Kidney (tissue), 14 donors: ENCODE data around the gene CELSR2. TPM values are rescaled to one million over a fixed set of nuclear protein-coding genes. Genes with fewer than 3 reads are reported as not detected.

Experiments
- DNase-seq, 5 donors: peaks; one replicate each; pipeline ENCODE4 v3.0.0-alpha.2; 2013 to 2020
- FAIRE-seq: peaks from 2 replicates; lab custom pipeline; 2012; peaks lifted over from hg19 to GRCh38; lab: Jason Lieb, UNC
- H3K27ac ChIP-seq, 2 donors: one replicate each; pipeline ENCODE4 v1.7.0; 2013; ENCODE audit warnings: low read depth in 2 of 2, low read length in 2 of 2, inconsistent platforms in 1 of 2
- H3K27me3 ChIP-seq: one replicate; pipeline ENCODE4 v1.7.1; 2013; ENCODE audit warnings: low read length, inconsistent platforms; ENCODE audit not compliant: control insufficient read depth, insufficient read depth
- H3K36me3 ChIP-seq, 3 donors: one replicate each; pipeline versions ENCODE4 v1.7.0 to v1.7.1; 2013; ENCODE audit warnings: low read length in 3 of 3, control low read depth in 1 of 3, inconsistent platforms in 1 of 3; ENCODE audit not compliant: insufficient read depth in 3 of 3, control insufficient read depth in 2 of 3
- H3K4me1 ChIP-seq, 3 donors: one replicate each; pipeline versions ENCODE4 v1.7.0 to v1.7.1; 2013; ENCODE audit warnings: low read length in 3 of 3, inconsistent platforms in 1 of 3, low read depth in 1 of 3; ENCODE audit not compliant: control insufficient read depth in 2 of 3, insufficient read depth in 2 of 3
- H3K4me3 ChIP-seq, 3 donors: one replicate each; pipeline versions ENCODE4 v1.7.0 to v1.8.1; 2013; ENCODE audit warnings: low read length in 3 of 3, control low read depth in 1 of 3, inconsistent platforms in 1 of 3
- H3K9ac ChIP-seq, 3 donors: one replicate each; pipeline versions ENCODE4 v1.7.0 to v1.7.1; 2013; ENCODE audit warnings: low read length in 3 of 3, control low read depth in 1 of 3, inconsistent platforms in 1 of 3
- H3K9me3 ChIP-seq, 3 donors: one replicate each; pipeline versions ENCODE4 v1.7.0 to v1.7.1; 2013; ENCODE audit warnings: low read length in 3 of 3, control low read depth in 1 of 3, inconsistent platforms in 1 of 3; ENCODE audit not compliant: control insufficient read depth in 2 of 3, insufficient read depth in 1 of 3
- intact Hi-C: fragments of 100-400 bp; cut with DNase I; formaldehyde crosslinking; loops from one replicate; pipeline ENCODE4 v1.11.1; 2022
- polyA plus RNA-seq: library from polyadenylated mRNA; stranded (reverse); fragments of 350-450 nt; fragmentation: Illumina TruSeq; extraction: RNeasy Lipid Tissue Mini Kit (QIAGEN cat#74804); gene quantifications from one replicate; pipeline ENCODE4 v1.2.3, GENCODE V29; 2014; ENCODE audit warnings: low read depth, low replicate concordance; ENCODE audit not compliant: insufficient read depth
- total RNA-seq: library from RNA; stranded (reverse); fragmentation: NEBNext Ultra II Directional; extraction: Animal tissue kit (Norgen Biotek cat#: 25700); gene quantifications from one replicate; pipeline ENCODE4 v1.2.1, GENCODE V29; 2021
- TF ChIP-seq, protein P1 (sequence below): IDR thresholded peaks from 3 replicates; pipeline ENCODE4 v1.5.1; 2012; ENCODE audit warnings: mild to moderate bottlenecking, moderate library complexity, borderline replicate concordance; ENCODE audit not compliant: insufficient read depth; ENCODE audit errors: extremely low read depth
- donor health status: control.
- donor health status: control.
- donor health status: control.
- donor health status: control.
- donor health status: control.
- donor health status: DM: yes; HTN: yes; CAD: no.
- donor health status: Normal renal cell carcinoma (clear cell type).

The CELSR2 gene
- total and polyA plus RNA-seq, 2 donors from 2014 or later = 10.6 to 65.6 TPM

DNA sequence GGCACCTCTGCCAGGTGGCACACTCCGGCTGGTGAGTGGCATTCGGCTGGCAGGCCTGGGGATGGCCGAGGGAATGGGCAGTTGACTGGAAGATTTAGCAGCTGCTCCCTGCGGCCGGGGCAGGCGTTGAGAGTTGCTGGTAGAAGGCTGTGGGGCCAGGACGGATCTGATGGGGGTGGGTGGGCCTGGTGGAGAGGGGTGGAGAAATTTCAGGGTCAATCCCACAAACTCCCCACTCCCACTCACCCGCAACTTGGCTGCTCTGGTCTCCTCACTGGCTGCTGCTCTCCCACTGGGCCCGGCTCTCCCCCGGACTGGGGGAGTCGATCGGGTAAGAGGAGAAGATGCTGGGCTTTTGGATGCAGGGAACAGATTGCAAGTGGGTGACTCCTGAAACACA lies 31.5 kb downstream of the CELSR2 start:
- TF ChIP-seq, protein P1, sequence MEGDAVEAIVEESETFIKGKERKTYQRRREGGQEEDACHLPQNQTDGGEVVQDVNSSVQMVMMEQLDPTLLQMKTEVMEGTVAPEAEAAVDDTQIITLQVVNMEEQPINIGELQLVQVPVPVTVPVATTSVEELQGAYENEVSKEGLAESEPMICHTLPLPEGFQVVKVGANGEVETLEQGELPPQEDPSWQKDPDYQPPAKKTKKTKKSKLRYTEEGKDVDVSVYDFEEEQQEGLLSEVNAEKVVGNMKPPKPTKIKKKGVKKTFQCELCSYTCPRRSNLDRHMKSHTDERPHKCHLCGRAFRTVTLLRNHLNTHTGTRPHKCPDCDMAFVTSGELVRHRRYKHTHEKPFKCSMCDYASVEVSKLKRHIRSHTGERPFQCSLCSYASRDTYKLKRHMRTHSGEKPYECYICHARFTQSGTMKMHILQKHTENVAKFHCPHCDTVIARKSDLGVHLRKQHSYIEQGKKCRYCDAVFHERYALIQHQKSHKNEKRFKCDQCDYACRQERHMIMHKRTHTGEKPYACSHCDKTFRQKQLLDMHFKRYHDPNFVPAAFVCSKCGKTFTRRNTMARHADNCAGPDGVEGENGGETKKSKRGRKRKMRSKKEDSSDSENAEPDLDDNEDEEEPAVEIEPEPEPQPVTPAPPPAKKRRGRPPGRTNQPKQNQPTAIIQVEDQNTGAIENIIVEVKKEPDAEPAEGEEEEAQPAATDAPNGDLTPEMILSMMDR = no peak
- no peak overlapping the region for H3K4me3 ChIP-seq
- H3K4me1 ChIP-seq = peaks cover 4 to 20% (median 15%) of the 10 kb centered on the region in 3 donors
- no peak overlapping the region for H3K27ac ChIP-seq
- DNase-seq = peak in 2 of 5 donors; percentile 29 to 50
- intact Hi-C loops = no loop called here
- H3K9me3 ChIP-seq = no peaks in the 10 kb centered on the region
- H3K9ac ChIP-seq = no peak overlapping the region
- no peaks in the 10 kb centered on the region for H3K36me3 ChIP-seq
- FAIRE-seq = no peak
- H3K27me3 ChIP-seq = no peaks in the 10 kb centered on the region

DNA sequence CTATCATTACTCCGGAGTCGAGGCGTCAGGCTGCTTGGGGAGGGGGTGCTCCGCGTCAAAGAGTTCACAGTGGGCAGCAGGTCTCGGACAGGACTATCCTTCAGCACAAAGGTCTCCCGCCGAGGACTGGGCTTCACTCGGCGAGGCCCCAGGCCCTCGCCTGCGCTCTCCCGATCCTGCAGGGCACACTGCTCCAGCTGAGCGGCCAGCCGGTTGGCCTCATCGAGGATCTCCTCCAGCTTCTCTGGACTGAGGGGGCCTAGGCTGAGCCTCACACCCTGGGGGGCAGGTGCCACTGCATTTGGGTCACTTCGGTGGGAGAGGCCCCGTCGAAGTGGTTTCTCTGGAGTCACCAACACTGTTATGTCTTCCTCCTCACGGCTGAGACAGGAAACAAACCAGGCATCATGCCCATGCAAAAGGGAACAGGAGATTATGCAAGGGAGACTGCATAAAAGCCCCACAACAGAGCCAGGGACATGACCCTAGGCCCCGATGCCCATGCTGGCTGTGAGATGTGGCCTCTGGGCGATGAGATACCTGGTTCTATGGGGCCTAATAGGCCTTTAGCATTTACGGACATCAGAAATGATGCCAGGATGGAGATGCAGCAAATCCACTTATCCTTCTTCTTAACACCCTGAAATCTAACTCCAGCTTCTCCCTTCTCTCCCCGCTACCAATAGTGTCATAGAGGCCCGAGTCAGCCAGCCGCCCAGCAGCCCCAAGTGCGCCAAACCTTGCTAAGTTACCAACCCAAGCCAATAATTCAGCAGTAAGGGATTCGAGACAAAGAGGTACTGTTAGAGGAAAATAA lies 32.5 kb downstream of the CELSR2 start:
- TF ChIP-seq, protein P1 = no peak

DNA sequence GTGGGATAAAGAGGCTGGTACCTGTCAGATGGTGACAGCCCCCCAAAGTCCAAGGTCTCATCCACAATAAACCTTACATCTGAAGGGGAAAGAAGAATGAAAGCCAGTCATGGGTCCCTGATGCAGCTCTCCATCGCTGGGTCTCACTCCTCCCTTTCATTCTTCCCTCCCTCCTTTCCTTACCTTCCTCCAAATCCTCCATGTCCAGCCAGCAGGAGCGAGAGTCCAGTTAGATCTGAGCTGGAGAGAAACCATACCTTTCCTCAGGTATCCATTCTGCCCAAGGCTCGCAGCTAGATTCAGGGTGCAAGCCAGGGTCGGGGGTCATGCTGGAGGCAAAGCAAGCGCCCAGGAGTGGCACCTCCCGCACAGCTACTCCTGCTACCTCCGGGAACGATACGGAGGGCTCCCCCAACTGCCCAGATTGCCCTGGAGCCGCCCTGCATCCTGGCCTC lies 33.2 kb downstream of the CELSR2 start:
- no peaks in the 10 kb centered on the region for H3K36me3 ChIP-seq
- peaks cover 0 to 11% (median 10%) of the 10 kb centered on the region in 3 donors for H3K4me1 ChIP-seq
- intact Hi-C loops = no loop called here
- TF ChIP-seq, protein P1 = no peak
- peak overlapping the region; percentile 56 to 89 (median 89) for H3K4me3 ChIP-seq
- DNase-seq (no peak), FAIRE-seq (no peak)
- H3K9ac ChIP-seq = peak overlapping the region in 2 of 3 donors; percentile 61 to 91
- H3K27ac ChIP-seq = no peak overlapping the region
- no peaks in the 10 kb centered on the region for H3K27me3 ChIP-seq
- H3K9me3 ChIP-seq = no peaks in the 10 kb centered on the region

More for the DNA sequence above, 32.5 kb downstream of the CELSR2 start:
- intact Hi-C loops = no loop called here
- FAIRE-seq (no peak), DNase-seq (peak in 1 of 5 donors; percentile 41)
- Histone ChIP-seq H3K9me3 (no peaks in the 10 kb centered on the region), H3K4me1 (peaks cover 4 to 17% (median 15%) of the 10 kb centered on the region in 3 donors), H3K36me3 (no peaks in the 10 kb centered on the region), H3K27ac (no peak overlapping the region), H3K9ac (peak overlapping the region in 2 of 3 donors; percentile 61 to 91), H3K27me3 (no peaks in the 10 kb centered on the region), H3K4me3 (peak overlapping the region in 2 of 3 donors; percentile 89)
